ENCODE data around the gene SNX10.

Gene SNX10

DNA sequence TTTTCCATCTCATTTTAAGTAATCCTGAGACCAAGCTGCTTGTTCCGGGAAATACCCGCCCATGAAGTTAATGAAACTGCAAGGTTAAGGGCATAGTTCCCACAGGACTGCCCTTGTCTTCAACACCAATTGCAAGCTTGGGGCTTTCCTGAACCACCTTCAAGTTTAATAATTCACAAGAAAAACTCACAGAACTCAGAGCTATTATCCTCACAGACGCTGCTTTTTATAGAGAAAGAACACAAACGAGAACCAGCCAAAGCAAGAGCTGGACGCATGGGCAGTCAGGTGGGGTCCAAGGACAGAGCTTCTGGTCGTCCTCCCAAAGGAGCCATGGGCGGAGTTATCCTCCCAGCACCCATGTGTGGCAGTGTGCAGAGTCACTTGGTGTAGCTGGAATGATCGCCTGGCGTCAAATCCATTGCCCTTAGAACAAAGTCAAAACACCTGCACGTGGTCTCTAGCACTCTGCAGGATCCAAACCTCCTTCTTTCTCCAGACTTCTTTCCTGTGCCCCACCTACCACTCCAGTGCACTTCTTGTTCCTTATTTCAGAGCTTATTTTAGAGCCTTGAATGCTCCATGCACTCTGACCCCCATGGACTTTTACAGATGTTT is 56.7 kb downstream of the SNX10 start:
- TF ChIP-seq, protein P1, sequence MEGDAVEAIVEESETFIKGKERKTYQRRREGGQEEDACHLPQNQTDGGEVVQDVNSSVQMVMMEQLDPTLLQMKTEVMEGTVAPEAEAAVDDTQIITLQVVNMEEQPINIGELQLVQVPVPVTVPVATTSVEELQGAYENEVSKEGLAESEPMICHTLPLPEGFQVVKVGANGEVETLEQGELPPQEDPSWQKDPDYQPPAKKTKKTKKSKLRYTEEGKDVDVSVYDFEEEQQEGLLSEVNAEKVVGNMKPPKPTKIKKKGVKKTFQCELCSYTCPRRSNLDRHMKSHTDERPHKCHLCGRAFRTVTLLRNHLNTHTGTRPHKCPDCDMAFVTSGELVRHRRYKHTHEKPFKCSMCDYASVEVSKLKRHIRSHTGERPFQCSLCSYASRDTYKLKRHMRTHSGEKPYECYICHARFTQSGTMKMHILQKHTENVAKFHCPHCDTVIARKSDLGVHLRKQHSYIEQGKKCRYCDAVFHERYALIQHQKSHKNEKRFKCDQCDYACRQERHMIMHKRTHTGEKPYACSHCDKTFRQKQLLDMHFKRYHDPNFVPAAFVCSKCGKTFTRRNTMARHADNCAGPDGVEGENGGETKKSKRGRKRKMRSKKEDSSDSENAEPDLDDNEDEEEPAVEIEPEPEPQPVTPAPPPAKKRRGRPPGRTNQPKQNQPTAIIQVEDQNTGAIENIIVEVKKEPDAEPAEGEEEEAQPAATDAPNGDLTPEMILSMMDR (IDR thresholded peaks at IDR 0.05; ENCODE audit: low read depth, low read length, missing control alignments) = no peak
- in situ Hi-C loops (cut with HindIII; ENCODE audit: low sequenced_read_pairs) = no loop called here
- H3K4me3 ChIP-seq (ENCODE audit: low read depth, low read length) = no peak overlapping the region
- DNase-seq (ENCODE audit: low read depth) = no peak

DNA sequence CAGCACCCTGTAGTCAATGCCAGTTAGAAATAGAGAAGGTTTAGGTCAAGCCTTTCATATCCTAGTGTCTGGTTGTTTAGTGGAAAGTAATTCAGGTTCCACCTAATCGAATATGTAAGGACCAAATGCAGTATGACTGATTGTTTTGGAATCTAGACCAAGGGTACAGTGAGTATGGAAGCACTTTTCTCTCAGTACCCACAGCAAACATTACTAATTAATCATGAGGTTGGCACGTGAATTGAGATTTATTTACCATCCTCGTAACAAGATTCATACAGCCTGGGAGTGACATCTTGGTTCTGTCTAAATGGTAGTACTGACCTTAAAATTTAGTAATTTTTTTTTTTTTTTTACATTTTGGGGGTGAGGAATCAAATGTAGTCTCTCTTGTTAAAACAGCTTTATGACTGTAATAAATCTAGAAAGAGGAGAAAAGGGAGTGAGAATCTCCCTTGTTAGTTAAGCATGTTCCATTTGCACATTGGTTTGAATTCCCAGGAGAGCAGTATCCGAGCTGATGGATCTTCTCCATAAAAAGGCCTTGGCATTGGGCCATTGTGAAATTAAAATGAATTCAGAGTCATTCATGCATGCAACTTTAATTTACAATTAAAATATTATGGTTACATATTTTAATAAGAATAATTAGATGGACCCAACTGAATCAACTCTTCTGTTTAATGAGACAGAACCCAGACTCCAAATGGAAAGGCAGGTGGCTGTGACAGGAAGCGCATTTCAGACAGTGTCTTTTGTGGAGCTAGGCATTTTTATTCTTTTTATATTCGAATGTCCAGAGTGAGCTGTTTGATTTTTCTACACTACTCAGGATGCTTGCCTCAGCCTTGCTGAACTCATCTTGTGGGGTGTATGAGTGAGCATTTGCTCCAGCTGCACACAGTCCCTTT is 57.6 kb downstream of the SNX10 start:
- DNase-seq (ENCODE audit: low read depth) = no peak
- no peak overlapping the region for H3K4me3 ChIP-seq (ENCODE audit: low read depth, low read length)
- TF ChIP-seq, protein P1 (IDR thresholded peaks at IDR 0.05; ENCODE audit: low read depth, low read length, missing control alignments) = no peak
- in situ Hi-C loops (cut with HindIII; ENCODE audit: low sequenced_read_pairs) = no loop called here

DNA sequence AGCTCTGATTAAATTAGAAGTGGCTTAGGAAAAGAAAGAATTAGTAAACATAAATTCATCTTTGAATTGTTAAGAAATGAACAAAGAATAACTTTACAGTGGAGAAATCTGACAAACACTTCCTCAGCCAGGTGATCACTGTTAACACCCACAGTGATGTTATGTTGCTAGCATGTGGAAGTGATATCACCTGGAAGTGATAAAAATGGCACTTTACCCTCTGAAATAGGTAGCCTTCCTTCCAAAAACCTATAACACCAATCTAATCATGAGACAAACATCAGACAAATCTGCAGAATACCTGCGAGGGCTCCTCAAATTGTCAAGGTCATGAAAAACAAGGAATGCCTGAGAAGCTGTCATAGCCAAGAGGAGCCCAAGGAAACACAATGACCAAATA is 59.5 kb downstream of the SNX10 start:
- TF ChIP-seq, protein P1 (IDR thresholded peaks at IDR 0.05; ENCODE audit: low read depth, low read length, missing control alignments) = no peak
- DNase-seq (ENCODE audit: low read depth) = no peak
- no peak overlapping the region for H3K4me3 ChIP-seq (ENCODE audit: low read depth, low read length)
- in situ Hi-C loops (cut with HindIII; ENCODE audit: low sequenced_read_pairs) = no loop called here

DNA sequence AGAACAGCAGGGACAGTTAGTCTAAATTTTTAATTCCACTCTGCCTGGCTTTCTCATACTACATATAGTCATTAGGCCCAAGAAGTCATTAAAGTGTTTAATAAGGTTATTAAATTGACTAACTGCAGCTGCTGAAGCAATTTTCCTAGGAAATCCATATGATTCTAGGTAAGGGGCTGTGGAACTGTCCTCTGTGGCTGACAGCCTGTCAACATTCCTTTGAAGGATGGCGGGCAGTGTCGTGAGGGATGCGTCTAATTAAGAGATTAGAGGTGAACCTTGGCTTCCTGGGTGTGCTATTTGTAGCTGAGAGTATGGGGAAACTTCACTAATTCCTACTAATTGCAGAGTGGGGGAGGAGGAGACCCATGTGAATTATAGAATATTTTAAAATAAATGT is 64.6 kb downstream of the SNX10 start:
- DNase-seq (ENCODE audit: low read depth) = no peak
- TF ChIP-seq, protein P1 (IDR thresholded peaks at IDR 0.05; ENCODE audit: low read depth, low read length, missing control alignments) = no peak
- in situ Hi-C loops (cut with HindIII; ENCODE audit: low sequenced_read_pairs) = no loop called here
- H3K4me3 ChIP-seq (ENCODE audit: low read depth, low read length) = no peak overlapping the region

DNA sequence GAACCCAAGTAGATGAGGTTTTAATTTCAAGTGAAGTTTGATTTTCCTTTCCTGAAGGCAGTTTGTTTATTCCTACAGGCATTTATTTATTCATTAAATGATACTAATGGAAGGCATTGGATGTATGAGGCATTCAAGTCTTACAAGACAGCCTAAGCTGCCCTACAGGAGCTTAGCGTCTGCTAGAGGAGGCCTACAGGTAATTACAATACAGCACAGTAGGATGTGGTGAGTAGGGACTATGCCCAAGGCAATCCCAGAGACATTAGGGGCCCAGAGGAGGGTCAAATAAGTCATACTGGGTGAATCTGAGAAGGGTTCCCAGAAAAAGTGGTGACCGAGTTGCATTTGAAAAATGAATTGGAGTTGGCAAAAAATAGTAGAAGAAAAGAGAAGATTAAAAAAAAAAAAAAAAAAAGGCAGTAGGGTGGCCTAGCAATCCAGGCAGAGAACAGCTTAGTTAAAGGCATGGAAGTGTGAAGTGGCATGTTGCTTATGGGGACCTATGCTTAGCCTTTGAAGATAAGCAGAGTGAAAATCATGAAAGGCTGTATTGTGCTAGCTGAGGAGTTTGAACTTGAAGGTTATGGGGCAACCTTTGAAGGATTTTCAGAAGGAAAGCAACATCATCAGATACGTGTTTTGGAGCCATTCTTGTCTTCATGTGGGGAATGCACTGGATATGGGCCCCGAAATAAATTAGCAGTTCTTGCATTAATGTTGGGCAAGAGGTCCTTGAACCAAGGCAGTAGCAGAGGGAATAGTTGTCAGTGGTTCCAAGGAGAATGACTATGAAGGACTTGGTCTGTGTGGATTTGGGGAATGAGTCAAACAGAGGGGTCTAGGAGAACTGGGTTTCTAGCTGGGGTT is 65.5 kb downstream of the SNX10 start:
- DNase-seq (ENCODE audit: low read depth) = no peak
- in situ Hi-C loops (cut with HindIII; ENCODE audit: low sequenced_read_pairs) = no loop called here
- H3K4me3 ChIP-seq (ENCODE audit: low read depth, low read length) = no peak overlapping the region
- TF ChIP-seq, protein P1 (IDR thresholded peaks at IDR 0.05; ENCODE audit: low read depth, low read length, missing control alignments) = no peak

DNA sequence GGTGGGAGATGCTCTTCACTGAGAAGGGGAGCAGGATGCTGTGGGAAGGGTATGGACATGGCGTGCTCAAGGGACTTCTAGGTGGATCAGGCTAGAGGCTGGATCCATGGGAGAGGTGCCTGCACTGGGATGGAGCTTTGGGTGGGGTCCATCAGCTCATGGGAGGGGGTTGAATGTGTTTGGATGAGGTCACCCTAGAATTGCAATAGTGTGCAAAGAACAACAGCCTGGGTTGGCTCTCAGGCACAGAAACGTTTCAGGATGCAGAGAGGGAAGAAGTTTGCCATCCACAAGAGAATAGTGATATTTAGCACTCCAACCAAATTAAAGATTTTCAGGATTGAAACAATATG is 66.1 kb downstream of the SNX10 start:
- TF ChIP-seq, protein P1 (IDR thresholded peaks at IDR 0.05; ENCODE audit: low read depth, low read length, missing control alignments) = no peak
- no peak overlapping the region for H3K4me3 ChIP-seq (ENCODE audit: low read depth, low read length)
- no peak for DNase-seq (ENCODE audit: low read depth)
- in situ Hi-C loops (cut with HindIII; ENCODE audit: low sequenced_read_pairs) = no loop called here
